Activated CD8-positive, alpha-beta memory T cell treated with anti-CD3 and anti-CD28 coated beads, Interleukin-2, amount 50 U/mL, for 1 hour (primary cell): Measurements from ENCODE around the gene FGF13.

Source experiments
- DNase-seq: peaks from one replicate; pipeline ENCODE4 v3.0.0-alpha.2; 2020; ENCODE audit errors: extremely low read depth

FGF13 gene

DNA sequence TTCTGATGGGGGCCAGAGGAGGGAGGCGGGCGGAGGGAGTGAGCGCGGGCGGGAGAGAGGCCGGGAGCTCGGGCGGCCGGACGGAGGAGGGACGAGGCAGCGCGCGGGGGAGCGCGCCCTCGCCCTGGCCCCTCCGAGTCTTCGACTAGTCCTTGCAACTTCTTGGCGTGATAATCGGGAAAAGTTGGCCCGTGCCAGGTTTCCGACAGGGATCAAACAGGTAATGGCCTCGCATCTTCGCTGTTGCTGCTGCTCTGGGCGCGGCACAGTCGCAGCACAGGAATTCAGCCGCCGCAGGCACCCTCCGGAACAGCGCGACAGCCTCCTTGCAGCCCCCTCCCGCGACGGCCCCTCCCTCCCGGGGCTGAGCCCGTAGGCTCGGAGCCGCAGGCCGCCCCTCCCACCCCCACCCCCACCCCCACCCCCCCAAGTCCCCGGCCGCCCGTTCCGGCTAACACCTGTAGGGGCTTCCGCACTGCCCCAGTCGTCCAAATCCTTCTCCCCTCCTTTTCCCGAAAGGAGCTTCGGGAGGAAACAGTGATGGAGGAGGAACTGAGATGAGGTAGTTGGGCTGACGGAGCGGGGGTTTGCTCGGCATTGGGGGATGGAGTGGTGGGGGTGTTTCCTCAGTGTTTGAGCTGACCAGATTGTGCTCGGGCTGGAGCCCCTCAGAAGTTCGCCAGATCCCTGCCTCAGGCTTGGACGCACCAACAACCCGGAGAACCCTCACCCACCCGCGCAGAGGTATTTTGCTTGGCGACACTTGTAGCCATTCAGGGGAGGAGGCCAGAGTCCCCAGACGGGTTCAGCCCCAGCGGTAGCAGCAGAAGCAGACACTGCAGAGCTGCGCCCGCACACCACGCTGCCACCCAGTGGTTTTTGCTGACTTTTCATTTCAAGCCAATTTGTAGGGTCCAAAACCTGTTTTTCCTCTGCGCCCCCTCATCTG, at the start of gene FGF13:
Gene FGF13 (minus strand): TSS at position 319 of the 949 bp plus-strand sequence. CDS start 714 bp downstream, outside the sequence.
- DNase-seq: no peak

GRCh38 chrX:138759217-138759943, 47.9 kb upstream of the FGF13 start:
- DNase-seq: no peak

GRCh38 chrX:138756234-138756633, 44.7 kb upstream of the FGF13 start:
- no peak for DNase-seq

DNA sequence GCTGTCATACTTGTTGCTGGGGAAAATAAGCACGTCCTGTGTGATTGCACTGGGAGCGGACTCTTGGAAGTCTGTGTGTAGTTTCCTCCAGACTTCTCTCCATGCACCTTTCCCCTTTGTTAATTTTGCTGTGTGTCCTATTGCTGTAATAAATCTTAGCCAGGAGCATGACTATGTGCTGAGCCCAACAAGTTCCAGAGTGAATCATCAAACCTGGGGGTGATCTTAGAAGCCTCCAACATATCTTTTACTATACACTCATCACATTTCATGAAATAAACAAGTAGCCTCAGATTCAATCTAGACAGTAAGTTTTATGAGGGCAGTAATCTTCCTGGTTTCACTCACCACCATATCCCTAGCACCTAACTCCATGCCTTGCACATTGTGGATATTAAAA, 43.3 kb upstream of the FGF13 start:
- DNase-seq: no peak

- DNase-seq: no peak
Observed at GRCh38 chrX:138748480-138748879, 37.0 kb upstream of the FGF13 start.

DNA sequence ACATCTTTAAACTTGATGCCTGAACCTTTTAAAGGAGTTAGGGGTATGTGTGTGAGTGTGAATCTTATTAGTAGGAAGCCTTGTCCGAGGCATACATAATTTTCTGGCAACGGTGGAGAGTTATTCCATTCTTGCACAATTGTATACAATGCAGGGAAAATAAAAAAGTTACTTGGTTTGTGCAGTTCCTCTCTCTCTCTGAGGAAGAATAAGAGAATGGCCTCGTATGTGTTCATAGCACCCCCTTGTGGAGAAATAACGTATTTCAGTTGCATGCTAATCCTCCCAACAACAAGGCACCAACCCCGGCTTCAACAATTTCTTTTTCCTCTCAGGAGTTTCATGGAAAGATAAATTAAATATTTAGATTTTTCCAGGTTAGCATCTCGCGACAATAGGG, 33.7 kb upstream of the FGF13 start:
- no peak for DNase-seq

- DNase-seq: no peak
Observed at GRCh38 chrX:138742217-138742616, 30.7 kb upstream of the FGF13 start.

DNA sequence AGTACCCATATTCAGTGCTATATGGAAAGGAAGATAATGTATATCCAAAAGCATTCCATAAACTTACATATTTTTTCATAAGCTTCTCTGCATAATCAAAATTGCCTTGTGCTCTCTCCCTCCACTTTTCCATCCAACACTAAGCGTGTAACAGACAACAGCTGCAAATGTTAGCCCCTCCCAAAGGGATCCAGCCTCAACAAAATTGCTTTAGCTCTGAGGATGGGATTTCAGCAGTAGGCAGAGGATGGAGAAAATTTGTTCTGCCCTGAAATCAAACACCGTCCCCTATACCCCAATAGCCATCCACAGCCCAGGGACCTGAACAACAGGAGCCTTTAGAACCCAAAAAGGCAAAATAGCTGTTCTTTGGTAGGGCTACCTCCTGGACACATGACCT, 28.8 kb upstream of the FGF13 start:
- no peak for DNase-seq

DNA sequence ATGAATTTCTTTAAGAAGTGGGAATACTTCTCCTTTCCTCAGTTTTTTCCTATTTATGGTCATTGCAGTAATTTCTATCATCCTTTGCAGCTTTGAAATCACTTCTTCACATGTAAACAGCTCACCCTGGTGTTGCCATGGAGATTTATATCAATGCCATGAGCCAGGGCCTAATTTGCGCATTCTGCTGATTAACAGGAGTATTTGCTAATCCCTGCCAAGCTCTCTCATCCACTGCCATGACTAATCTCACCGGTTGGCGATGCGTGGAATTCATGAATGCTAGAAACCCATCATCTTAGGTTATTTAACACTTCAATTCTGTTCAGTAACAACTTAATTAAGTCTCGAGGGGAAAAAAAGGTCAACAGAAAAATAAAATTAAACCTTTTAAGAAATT, 11.8 kb upstream of the FGF13 start:
- no peak for DNase-seq

GRCh38 chrX:138719396-138719795, 7.9 kb upstream of the FGF13 start:
- no peak for DNase-seq

- DNase-seq: no peak
Observed at GRCh38 chrX:138718941-138719340, 7.4 kb upstream of the FGF13 start.

DNA sequence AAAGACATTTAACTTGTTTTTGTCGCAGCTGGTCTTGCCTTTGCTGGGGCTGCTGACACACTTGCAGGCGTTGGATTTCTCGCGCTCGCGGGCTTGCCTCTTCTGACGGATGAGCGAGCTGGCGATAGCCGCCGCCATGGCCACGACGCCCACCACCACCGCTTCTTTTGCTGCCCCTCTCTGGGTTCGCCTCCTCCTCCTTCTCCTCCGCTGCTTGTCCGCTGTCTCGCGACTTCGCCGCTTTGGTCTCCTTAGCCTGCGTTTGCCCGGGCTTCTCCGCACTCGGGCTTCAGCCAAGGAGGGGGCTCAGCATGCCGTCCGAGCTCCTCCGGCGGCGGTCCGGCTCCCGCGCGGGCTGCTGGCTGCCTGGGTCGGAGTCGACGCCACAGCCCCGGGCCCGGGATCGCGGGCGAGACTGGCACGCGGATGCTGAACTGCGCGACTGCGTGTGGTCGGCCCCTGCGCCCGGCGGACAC, 613 bp downstream of the FGF13 start:
- no peak for DNase-seq

DNA sequence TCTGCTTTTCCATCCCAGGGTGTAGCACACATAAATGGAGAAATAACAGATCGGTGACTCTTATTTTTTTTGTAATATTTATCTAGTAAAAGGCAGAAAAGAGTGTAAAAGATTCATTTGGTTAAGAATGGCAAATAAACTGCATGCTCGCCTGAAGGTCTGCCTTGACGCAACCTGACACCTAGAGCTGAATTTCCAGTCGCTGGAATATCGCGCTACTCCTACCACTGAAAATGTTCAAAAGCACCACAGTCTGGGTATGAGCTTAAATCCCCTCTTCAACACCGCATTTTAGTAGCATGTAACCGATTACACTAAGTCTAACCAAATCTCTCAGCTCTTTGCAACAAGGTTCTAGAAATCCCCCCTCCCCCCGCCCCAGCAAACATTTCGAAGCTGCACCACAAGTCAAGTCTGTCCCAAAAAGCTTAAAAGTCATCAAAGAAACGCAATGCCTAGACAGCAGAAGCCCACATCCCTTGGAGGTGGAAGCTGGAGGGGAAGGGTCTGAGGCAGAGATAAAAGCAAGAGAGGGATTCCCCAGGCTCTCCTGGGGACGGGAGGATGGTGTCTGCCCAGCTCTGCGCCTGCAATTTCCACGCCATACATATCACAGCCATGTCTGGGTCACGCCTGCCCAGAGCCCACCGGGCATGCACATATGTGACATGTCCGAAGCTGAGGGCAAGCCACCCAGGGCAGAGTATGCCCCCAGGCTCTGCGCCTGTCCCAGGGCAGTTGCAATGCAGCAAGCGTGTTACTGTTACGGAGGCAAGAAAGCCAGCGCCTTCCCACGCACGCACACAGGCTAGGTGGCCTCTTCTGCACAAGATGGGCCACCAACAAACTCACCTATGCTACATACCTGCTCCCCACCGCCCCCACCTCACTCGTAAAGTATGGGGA, 1.4 kb downstream of the FGF13 start:
- DNase-seq: no peak

GRCh38 chrX:138708268-138708667, 3.2 kb downstream of the FGF13 start:
- no peak for DNase-seq

- no peak for DNase-seq
Observed at GRCh38 chrX:138704596-138704995, 6.9 kb downstream of the FGF13 start.

DNA sequence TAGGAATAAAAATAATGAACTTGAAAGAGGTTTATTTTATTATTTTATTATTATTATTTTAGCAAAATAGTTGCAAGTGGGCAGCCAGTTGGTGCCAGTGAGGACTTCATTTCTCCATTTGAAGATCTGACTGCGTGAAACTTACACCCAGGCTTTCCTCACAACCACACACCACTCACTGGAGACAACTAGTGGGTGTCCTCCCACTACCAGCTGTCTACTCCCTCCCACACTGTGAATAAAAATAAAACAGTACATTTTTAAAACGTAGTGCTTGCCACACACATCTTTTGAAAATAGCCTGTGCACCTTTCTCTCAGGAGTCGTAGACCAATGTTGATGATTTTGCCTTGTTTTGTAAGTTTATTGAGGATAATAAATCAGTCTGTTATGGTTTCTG, 7.4 kb downstream of the FGF13 start:
- DNase-seq: no peak

GRCh38 chrX:138692591-138692990, 18.9 kb downstream of the FGF13 start:
- no peak for DNase-seq

DNA sequence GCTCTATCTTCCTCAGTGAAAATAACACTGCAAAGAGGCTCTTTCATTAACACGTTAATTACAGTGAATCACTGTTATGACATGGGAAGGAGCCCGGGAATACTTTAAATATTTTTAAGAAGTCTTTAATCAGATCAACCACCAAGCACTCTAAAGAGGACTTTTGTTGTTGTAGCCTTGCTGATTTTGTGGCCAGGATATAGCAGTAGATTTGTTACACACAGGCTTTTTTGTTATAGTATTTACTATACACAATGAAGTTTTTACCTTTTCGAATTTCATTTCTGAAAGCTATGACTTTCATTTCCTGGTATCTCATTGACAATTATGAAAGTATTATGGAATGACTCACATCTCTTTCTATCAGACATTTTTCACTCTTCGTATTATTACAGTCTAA, 20.3 kb downstream of the FGF13 start:
- DNase-seq: no peak

- DNase-seq: no peak
Observed at GRCh38 chrX:138690591-138690990, 20.9 kb downstream of the FGF13 start.

DNA sequence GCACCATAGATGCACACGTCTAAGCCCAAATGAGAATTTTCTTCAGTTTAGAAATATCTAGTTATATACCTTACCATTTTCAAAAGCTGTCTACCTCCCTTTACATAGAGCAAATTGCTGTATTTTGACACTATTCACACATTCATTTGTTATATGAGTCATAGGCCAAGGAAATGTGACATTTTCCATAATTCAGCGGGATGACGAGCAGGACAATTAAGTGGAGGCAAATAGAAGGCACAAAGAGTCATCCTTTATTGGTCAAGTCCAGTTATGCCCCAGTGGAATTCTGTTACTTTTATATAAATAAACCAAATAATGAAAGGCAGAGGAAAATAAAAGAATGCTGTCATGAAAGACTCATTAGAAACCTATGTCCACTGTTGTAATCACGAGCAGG, 27.9 kb downstream of the FGF13 start:
- no peak for DNase-seq

GRCh38 chrX:138669693-138670092, 41.8 kb downstream of the FGF13 start:
- no peak for DNase-seq

DNA sequence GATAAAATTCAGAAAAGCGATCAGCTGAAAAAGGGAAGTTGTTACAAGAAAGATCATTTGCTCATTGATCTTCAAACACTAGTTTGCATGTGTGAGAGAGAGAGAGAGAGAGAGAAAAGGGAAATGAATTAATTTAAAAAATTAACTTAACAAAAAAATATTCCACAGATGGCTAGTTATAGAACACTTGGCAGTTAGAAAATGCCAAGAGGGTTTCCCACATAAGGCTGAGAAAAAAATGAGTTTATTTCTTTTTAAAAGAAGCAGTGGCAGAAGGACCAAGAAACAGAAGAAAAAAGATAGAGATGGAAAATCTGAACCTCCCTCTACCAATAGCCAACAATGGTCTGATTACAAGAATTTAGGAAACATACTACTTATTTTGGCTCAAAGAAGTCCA, 47.1 kb downstream of the FGF13 start:
- no peak for DNase-seq
